GM20000 (cell line): Measurements from ENCODE around the gene UBAC2.

Experiments used
- DNase-seq: peaks from one replicate; pipeline ENCODE4 v3.0.0; 2012; ENCODE audit warnings: low spot score
- TF ChIP-seq, protein P1 (sequence below): IDR thresholded peaks from 2 replicates; pipeline ENCODE4 v1.5.1; 2012; ENCODE audit warnings: mild to moderate bottlenecking, control low read depth; ENCODE audit errors: extremely low read depth, missing control alignments

Gene UBAC2

GRCh38 chr13:99360696-99361095 is 160.0 kb downstream of the UBAC2 start:
- DNase-seq = no peak
- TF ChIP-seq, protein P1, sequence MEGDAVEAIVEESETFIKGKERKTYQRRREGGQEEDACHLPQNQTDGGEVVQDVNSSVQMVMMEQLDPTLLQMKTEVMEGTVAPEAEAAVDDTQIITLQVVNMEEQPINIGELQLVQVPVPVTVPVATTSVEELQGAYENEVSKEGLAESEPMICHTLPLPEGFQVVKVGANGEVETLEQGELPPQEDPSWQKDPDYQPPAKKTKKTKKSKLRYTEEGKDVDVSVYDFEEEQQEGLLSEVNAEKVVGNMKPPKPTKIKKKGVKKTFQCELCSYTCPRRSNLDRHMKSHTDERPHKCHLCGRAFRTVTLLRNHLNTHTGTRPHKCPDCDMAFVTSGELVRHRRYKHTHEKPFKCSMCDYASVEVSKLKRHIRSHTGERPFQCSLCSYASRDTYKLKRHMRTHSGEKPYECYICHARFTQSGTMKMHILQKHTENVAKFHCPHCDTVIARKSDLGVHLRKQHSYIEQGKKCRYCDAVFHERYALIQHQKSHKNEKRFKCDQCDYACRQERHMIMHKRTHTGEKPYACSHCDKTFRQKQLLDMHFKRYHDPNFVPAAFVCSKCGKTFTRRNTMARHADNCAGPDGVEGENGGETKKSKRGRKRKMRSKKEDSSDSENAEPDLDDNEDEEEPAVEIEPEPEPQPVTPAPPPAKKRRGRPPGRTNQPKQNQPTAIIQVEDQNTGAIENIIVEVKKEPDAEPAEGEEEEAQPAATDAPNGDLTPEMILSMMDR = no peak

GRCh38 chr13:99361197-99361596 is 160.5 kb downstream of the UBAC2 start:
- DNase-seq = no peak
- TF ChIP-seq, protein P1 = no peak

GRCh38 chr13:99362362-99362761 is 161.7 kb downstream of the UBAC2 start:
- TF ChIP-seq, protein P1 = no peak
- DNase-seq = no peak

DNA sequence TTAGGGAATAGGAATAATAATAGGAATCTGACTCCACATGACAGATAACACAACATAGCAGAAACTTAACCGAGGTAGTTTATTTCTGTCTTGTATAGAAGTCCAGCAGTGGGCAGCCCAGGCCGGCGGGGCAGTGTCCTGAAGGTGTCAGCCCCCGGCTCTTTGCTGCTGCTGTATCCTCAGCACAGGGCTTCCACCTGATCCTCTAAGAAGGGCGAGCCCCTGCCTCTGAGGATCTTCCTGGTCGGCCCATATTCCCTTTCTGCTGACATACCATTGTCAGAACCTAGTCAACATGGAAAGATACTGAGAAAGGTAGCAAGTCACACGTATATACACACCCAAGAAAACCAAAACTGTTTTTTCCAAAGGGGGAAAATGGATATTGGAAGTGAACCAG is 162.7 kb downstream of the UBAC2 start:
- TF ChIP-seq, protein P1 = no peak
- no peak for DNase-seq

DNA sequence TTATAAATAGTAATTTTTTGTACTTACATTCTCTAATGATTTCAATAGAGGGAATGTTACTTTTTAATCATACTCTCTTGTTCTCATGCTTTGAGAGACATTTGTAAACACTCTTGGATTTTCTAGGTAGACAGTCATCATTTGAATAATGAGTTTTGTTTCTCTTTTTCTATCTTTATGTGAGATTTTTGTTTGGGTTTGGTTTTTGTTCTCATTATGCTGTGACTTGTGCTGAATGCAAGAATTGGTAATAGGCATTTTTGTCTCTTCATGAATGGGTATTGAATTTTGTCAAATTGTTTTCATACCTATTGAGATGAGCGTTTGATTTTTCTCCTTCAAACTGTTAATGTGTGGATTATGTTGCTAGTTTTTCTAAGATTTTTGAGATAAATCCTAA is 163.3 kb downstream of the UBAC2 start:
- TF ChIP-seq, protein P1 = no peak
- DNase-seq = no peak

GRCh38 chr13:99366075-99366987 is 165.7 kb downstream of the UBAC2 start:
- TF ChIP-seq, protein P1 = no peak
- peak; percentile 58 for DNase-seq

DNA sequence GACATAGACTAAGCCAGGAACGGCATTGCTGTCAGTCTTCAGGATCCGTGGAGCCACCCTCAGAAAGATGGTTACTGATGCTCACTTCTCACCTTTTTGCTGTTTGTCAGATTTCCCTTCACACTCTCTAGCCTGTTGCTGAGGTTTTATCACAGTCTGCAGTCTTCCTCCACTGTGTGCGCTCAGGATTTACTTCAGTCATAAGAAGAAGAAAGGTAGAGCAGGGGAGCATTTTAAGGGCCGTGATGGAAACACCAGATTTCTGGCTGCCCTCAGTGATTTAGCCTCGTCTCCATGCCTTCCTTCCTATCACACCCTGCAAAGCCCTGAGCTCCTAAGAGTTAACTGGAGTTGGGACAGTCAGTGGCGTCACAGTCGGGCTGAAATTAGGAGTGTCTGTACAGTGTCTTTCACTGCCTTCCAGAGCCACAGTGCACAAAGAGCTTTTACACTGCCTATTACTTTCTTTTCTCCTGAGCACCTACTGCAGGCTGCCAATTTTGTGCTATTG is 166.5 kb downstream of the UBAC2 start:
- DNase-seq = no peak
- TF ChIP-seq, protein P1 = no peak
